ENCODE measurements around the gene TNFRSF13B.

DNA sequence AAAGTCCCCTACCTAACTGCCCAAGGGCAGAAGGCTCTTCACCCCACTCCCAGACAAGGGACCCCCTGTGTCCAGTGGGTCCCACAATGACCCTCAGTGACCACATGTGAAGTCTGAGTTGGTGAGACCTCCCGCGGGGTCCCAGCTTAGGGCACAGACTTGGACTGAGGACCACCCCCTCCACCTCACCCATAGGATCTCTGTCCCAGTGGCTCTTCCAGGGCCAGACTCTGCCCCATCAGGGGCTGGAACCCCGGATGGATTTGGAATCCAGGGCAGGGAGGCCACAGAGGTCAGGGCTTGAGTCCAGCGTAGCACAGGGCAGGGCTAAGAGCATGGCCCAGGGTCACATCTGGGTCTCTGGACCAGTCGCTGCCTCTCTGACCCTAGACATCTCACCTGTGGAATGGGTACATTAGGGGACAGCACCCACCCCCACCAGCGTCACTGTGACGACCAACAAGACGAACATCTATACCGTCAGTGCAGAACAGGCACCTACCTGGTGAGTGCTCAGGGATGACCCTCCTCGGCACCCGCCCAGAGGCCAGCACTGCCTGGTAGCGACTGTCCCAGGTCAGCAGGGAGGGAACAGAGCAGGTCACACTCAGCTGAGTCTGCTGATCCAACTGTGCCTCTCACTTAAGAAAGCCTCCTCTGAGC, 37.7 kb downstream of the TNFRSF13B start:
- TF ChIP-seq, protein P1, sequence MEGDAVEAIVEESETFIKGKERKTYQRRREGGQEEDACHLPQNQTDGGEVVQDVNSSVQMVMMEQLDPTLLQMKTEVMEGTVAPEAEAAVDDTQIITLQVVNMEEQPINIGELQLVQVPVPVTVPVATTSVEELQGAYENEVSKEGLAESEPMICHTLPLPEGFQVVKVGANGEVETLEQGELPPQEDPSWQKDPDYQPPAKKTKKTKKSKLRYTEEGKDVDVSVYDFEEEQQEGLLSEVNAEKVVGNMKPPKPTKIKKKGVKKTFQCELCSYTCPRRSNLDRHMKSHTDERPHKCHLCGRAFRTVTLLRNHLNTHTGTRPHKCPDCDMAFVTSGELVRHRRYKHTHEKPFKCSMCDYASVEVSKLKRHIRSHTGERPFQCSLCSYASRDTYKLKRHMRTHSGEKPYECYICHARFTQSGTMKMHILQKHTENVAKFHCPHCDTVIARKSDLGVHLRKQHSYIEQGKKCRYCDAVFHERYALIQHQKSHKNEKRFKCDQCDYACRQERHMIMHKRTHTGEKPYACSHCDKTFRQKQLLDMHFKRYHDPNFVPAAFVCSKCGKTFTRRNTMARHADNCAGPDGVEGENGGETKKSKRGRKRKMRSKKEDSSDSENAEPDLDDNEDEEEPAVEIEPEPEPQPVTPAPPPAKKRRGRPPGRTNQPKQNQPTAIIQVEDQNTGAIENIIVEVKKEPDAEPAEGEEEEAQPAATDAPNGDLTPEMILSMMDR (IDR thresholded peaks at IDR 0.05): no peak
- TF ChIP-seq POLR2AphosphoS5 (IDR thresholded peaks at IDR 0.05) (no peak), POLR2A (IDR thresholded peaks at IDR 0.05) (no peak), EP300 (IDR thresholded peaks at IDR 0.05) (no peak)
